ENCODE data around the gene MAP4K5.

DNA sequence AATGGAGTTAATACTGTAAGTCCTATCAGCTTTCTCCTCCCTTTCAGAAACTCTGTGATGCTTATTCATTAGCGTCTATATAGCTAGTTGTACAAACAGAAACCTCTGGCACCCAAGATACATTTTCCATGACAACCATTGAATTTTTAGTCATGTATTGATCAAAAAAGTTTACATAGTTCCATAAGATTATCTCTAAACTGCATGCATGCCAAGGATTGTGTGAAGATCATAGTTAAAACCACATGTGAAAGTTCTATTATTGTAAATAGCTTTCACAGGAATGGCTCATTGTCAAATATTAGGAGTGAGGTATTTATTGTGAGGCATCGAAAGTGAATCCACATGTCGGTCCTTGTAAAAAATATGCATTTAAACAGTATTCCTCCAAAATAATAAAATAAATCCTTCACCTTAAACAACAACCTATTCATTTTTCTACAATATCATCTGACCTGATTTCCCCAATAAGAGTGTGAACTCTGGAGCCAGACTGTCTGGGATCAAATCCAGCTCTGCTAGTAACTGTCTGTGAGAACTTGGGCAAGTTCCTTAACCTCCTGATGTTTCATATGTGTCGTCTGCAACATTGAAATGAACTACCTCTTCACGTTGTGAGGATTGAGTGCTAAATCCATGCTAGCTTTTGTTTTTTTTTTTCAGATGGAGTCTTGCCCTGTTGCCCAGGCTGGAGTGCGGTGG is 125.1 kb downstream of the MAP4K5 start:
- TF ChIP-seq, protein P1, sequence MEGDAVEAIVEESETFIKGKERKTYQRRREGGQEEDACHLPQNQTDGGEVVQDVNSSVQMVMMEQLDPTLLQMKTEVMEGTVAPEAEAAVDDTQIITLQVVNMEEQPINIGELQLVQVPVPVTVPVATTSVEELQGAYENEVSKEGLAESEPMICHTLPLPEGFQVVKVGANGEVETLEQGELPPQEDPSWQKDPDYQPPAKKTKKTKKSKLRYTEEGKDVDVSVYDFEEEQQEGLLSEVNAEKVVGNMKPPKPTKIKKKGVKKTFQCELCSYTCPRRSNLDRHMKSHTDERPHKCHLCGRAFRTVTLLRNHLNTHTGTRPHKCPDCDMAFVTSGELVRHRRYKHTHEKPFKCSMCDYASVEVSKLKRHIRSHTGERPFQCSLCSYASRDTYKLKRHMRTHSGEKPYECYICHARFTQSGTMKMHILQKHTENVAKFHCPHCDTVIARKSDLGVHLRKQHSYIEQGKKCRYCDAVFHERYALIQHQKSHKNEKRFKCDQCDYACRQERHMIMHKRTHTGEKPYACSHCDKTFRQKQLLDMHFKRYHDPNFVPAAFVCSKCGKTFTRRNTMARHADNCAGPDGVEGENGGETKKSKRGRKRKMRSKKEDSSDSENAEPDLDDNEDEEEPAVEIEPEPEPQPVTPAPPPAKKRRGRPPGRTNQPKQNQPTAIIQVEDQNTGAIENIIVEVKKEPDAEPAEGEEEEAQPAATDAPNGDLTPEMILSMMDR (IDR thresholded peaks at IDR 0.05) = no peak
- no peak for TF ChIP-seq POLR2A (IDR thresholded peaks at IDR 0.05)
